H1 (cell line): ENCODE measurements around the gene APOBR. TPM values are rescaled to one million over a fixed set of nuclear protein-coding genes. Genes with fewer than 3 reads are reported as not detected.
"Not testable (repeated sequence)": the region's sequence is repeated elsewhere in the genome, so short reads cannot be mapped to it uniquely, and the experiment has no call there.

Source experiments
- CTCF ChIA-PET: fragments of 300-600 bp; sonication (Branson Sonifier 250); formaldehyde crosslinking; loops from one replicate; lab custom pipeline; 2021; ENCODE audit not compliant: partially characterized antibody; lab: Charles Lee
- POLR2A ChIA-PET: fragments of 300-600 bp; sonication (Branson Sonifier 250); formaldehyde crosslinking; loops from one replicate; lab custom pipeline; 2021; ENCODE audit warnings: inconsistent platforms; ENCODE audit not compliant: partially characterized antibody; lab: Charles Lee
- DNase-seq, 2 experiments: peaks; one replicate each; pipeline versions ENCODE4 v3.0.0 to v3.0.0-alpha.2; 2010 to 2022; ENCODE audit warnings: low spot score in 2 of 2, low read depth in 1 of 2, mixed read lengths in 1 of 2
- FAIRE-seq: peaks from 2 replicates; lab custom pipeline; 2011; peaks lifted over from hg19 to GRCh38; lab: Jason Lieb, UNC
- H2AFZ ChIP-seq: 2 replicates; pipeline ENCODE4 v1.8.1; 2012; ENCODE audit warnings: low read length, inconsistent platforms
- H2AK5ac ChIP-seq: 2 replicates; pipeline ENCODE4 v1.6.1; 2013; ENCODE audit warnings: low read depth, low read length
- H2BK120ac ChIP-seq: replicated peaks from 2 replicates; pipeline ENCODE3; 2013; ENCODE audit warnings: low read depth, low read length, inconsistent platforms
- H2BK12ac ChIP-seq: 2 replicates; pipeline ENCODE4 v1.6.1; 2013; ENCODE audit warnings: low read depth, low read length
- H2BK15ac ChIP-seq: 2 replicates; pipeline ENCODE4 v1.6.1; 2013; ENCODE audit warnings: low read length
- H2BK20ac ChIP-seq: 2 replicates; pipeline ENCODE4 v1.6.1; 2013; ENCODE audit warnings: low read length
- H2BK5ac ChIP-seq: 2 replicates; pipeline ENCODE4 v1.6.1; 2013; ENCODE audit warnings: low read depth, low read length
- H3K14ac ChIP-seq: 2 replicates; pipeline ENCODE4 v1.6.1; 2013; ENCODE audit warnings: inconsistent platforms; ENCODE audit not compliant: insufficient read length
- H3K18ac ChIP-seq: 2 replicates; pipeline ENCODE4 v1.6.1; 2013; ENCODE audit warnings: low read length; ENCODE audit errors: extremely low read depth
- H3K23ac ChIP-seq: 2 replicates; pipeline ENCODE4 v1.6.1; 2013; ENCODE audit warnings: inconsistent platforms; ENCODE audit not compliant: insufficient read length
- H3K23me2 ChIP-seq: 2 replicates; pipeline ENCODE4 v1.6.1; 2013; ENCODE audit warnings: low read depth, low read length
- H3K27ac ChIP-seq: 2 replicates; pipeline ENCODE4 v1.6.1; 2011; ENCODE audit warnings: low read depth, low read length, inconsistent platforms
- H3K27me3 ChIP-seq, 4 experiments: replicated peaks in 1 of 4; 1 replicate in 1 of 4; 2 replicates in 3 of 4; pipeline versions ENCODE4 v1.6.1 to v1.8.1; 2011 to 2013; ENCODE audit warnings: low read length in 3 of 4, mild to moderate bottlenecking in 3 of 4, inconsistent platforms in 2 of 4, mixed read lengths in 2 of 4, moderate library complexity in 1 of 4; ENCODE audit not compliant: control insufficient read depth in 3 of 4, insufficient read depth in 3 of 4; ENCODE audit errors: extremely low read depth in 1 of 4
- H3K36me3 ChIP-seq, 4 experiments: 2 replicates each; pipeline versions ENCODE4 v1.6.1 to v1.8.1; 2011 to 2013; ENCODE audit warnings: mild to moderate bottlenecking in 4 of 4, low read length in 3 of 4, moderate library complexity in 2 of 4, control low read depth in 1 of 4, inconsistent platforms in 1 of 4; ENCODE audit not compliant: insufficient read depth in 4 of 4, control insufficient read depth in 2 of 4
- H3K4ac ChIP-seq: replicated peaks from 2 replicates; pipeline ENCODE3; 2013; ENCODE audit warnings: low read length, low read depth, mixed read lengths, inconsistent platforms; ENCODE audit not compliant: insufficient read length
- H3K4me1 ChIP-seq, 4 experiments: replicated peaks in 1 of 4; 1 replicate in 1 of 4; 2 replicates in 3 of 4; pipeline versions ENCODE4 v1.6.1 to v1.8.1; 2011 to 2013; ENCODE audit warnings: low read length in 3 of 4, inconsistent platforms in 2 of 4, mixed read lengths in 1 of 4; ENCODE audit not compliant: insufficient read depth in 4 of 4, control insufficient read depth in 3 of 4
- H3K4me2 ChIP-seq, 2 experiments: 2 replicates each; pipeline versions ENCODE4 v1.6.1 to v1.8.1; 2011 to 2013; ENCODE audit warnings: low read depth in 2 of 2, low read length in 2 of 2, control low read depth in 1 of 2, inconsistent platforms in 1 of 2, mild to moderate bottlenecking in 1 of 2; ENCODE audit not compliant: insufficient read depth in 1 of 2
- H3K4me3 ChIP-seq, 4 experiments: fragments of 200-600, 300-600 bp in 1 of 4; sonication (generic), shearing (Covaris generic), sonication (Bioruptor Twin) in 1 of 4; 2 replicates each; pipeline versions ENCODE4 v1.5.1 to v1.8.1; 2011 to 2016; ENCODE audit warnings: low read length in 4 of 4, low read depth in 3 of 4, control low read depth in 2 of 4, inconsistent platforms in 2 of 4, mild to moderate bottlenecking in 2 of 4, mixed read lengths in 1 of 4, moderate library complexity in 1 of 4; ENCODE audit not compliant: insufficient read depth in 2 of 4; ENCODE audit errors: extremely low read depth in 1 of 4
- H3K56ac ChIP-seq: replicated peaks from 2 replicates; pipeline ENCODE3; 2013; ENCODE audit warnings: low read depth, mild to moderate bottlenecking, mixed read lengths, low read length, inconsistent platforms; ENCODE audit not compliant: insufficient read length
- H3K79me1 ChIP-seq: 2 replicates; pipeline ENCODE4 v1.6.1; 2013; ENCODE audit warnings: low read depth, low read length, control low read depth
- H3K79me2 ChIP-seq, 2 experiments: 2 replicates each; pipeline versions ENCODE4 v1.6.1 to v1.8.1; 2012 to 2013; ENCODE audit warnings: low read length in 2 of 2, mild to moderate bottlenecking in 2 of 2, inconsistent platforms in 1 of 2; ENCODE audit not compliant: insufficient read depth in 2 of 2, control insufficient read depth in 1 of 2
- H3K9ac ChIP-seq, 4 experiments: replicated peaks in 1 of 4; 1 replicate in 1 of 4; 2 replicates in 3 of 4; pipeline versions ENCODE4 v1.6.1 to v1.8.1; 2011 to 2013; ENCODE audit warnings: low read depth in 3 of 4, low read length in 3 of 4, control low read depth in 2 of 4, mild to moderate bottlenecking in 2 of 4, moderate library complexity in 2 of 4, inconsistent platforms in 1 of 4; ENCODE audit errors: extremely low read depth in 1 of 4
- H3K9me3 ChIP-seq, 2 experiments: 2 replicates each; pipeline versions ENCODE4 v1.6.1 to v1.8.1; 2012 to 2013; ENCODE audit warnings: mild to moderate bottlenecking in 2 of 2, moderate library complexity in 2 of 2, control low read depth in 1 of 2, inconsistent platforms in 1 of 2, low read depth in 1 of 2, low read length in 1 of 2, mixed read lengths in 1 of 2; ENCODE audit not compliant: insufficient read depth in 2 of 2
- H4K20me1 ChIP-seq, 2 experiments: replicated peaks in 1 of 2; 2 replicates each; pipeline versions ENCODE3 to v1.8.1; 2011 to 2013; ENCODE audit warnings: inconsistent platforms in 2 of 2, low read length in 2 of 2, mild to moderate bottlenecking in 1 of 2; ENCODE audit not compliant: insufficient read depth in 2 of 2, control insufficient read depth in 1 of 2
- H4K5ac ChIP-seq: 2 replicates; pipeline ENCODE4 v1.6.1; 2013; ENCODE audit warnings: low read length, low read depth, mixed read lengths, inconsistent platforms; ENCODE audit not compliant: insufficient read length
- H4K8ac ChIP-seq: 2 replicates; pipeline ENCODE4 v1.8.0; 2013; ENCODE audit warnings: mild to moderate bottlenecking, moderate library complexity, low read length, inconsistent platforms; ENCODE audit not compliant: insufficient read depth; ENCODE audit errors: extremely low read depth
- H4K91ac ChIP-seq: replicated peaks from 2 replicates; pipeline ENCODE3; 2013; ENCODE audit warnings: low read length, mixed read lengths, inconsistent platforms; ENCODE audit not compliant: insufficient read length
- CHD1 ChIP-seq: IDR thresholded peaks from 2 replicates; pipeline ENCODE4 v1.6.1; 2012; ENCODE audit warnings: low read depth, low read length, improper control_type of control experiment
- PHF8 ChIP-seq: fragments of 200-600 bp; sonication (generic); conservative IDR thresholded peaks from 2 replicates; pipeline ENCODE4 v1.7.1; 2012; ENCODE audit warnings: low read depth, mild to moderate bottlenecking, inconsistent platforms, low read length, moderate library complexity
- WGBS, 2 experiments: shearing (Covaris generic) in 1 of 2; methylation state at CpG; one replicate each; pipeline versions ENCODE4 v1.1.6 to v1.1.7; 2013 to 2015; ENCODE audit warnings: low lambda C conversion rate in 2 of 2, mixed read lengths in 2 of 2, inconsistent platforms in 1 of 2, low coverage in 1 of 2, missing lambda C conversion rate in 1 of 2; ENCODE audit not compliant: insufficient replicate concordance in 2 of 2, insufficient coverage in 1 of 2, insufficient read length in 1 of 2; ENCODE audit errors: extremely low coverage in 1 of 2, missing lambda C conversion rate in 1 of 2; 5-methylcytosine and 5-hydroxymethylcytosine counted together
- polyA plus RNA-seq, 7 experiments: library from polyadenylated mRNA; depleted of rRNA in 3 of 7; stranded (reverse) in 5 of 7; unstranded in 2 of 7; fragments of >200 nt in 5 of 7; fragments of 200-250 nt in 2 of 7; gene quantifications; 1 replicate in 5 of 7; 2 replicates in 1 of 7; 4 replicates in 1 of 7; pipeline versions ENCODE4 v1.2.1 to v1.2.3, GENCODE V29; 2011 to 2013; ENCODE audit warnings: missing spikeins in 2 of 7, mixed read lengths in 2 of 7
- total RNA-seq: library from RNA; stranded (reverse); fragmentation: NEBNext Ultra II Directional; extraction: Animal tissue kit (Norgen Biotek cat#: 25700); gene quantifications from 2 replicates; pipeline ENCODE4 v1.2.1, GENCODE V29; 2021

Gene APOBR
- total and polyA plus RNA-seq, 2 of the 8 experiments (the other 6 are each of a cell fraction or from before 2014, with no cell fraction given), result not detected

- FAIRE-seq, result no peak
These were observed 50.6 kb downstream of the APOBR start for GRCh38 chr16:28544998-28545397.

GRCh38 chr16:28545964-28546363 is 51.5 kb downstream of the APOBR start:
- H3K36me3 ChIP-seq, H3K23ac ChIP-seq, H2BK15ac ChIP-seq, H2BK5ac ChIP-seq, H3K9me3 ChIP-seq, H3K79me2 ChIP-seq, H3K27ac ChIP-seq, H3K14ac ChIP-seq, H2AFZ ChIP-seq, H3K79me1 ChIP-seq, H2BK20ac ChIP-seq, DNase-seq, H2BK120ac ChIP-seq, POLR2A ChIA-PET, H4K5ac ChIP-seq, H4K91ac ChIP-seq, H4K8ac ChIP-seq, H3K4me3 ChIP-seq, H2BK12ac ChIP-seq, CTCF ChIA-PET, H3K23me2 ChIP-seq, H4K20me1 ChIP-seq, H3K9ac ChIP-seq, H3K4ac ChIP-seq, FAIRE-seq, H3K4me1 ChIP-seq, H3K18ac ChIP-seq, H3K4me2 ChIP-seq, H3K27me3 ChIP-seq, H3K56ac ChIP-seq, H2AK5ac ChIP-seq: not testable (repeated sequence)
- WGBS, 2 experiments, result 93% methylated on average over 6 of the region's 7 CpGs; no CpG with 5 or more reads in 1 of the 2 experiments

More at GRCh38 chr16:28544998-28545397, 50.6 kb downstream of the APOBR start:
- Histone ChIP-seq H2AFZ (no peak overlapping the region), H3K79me1 (no peaks in the 10 kb centered on the region), H3K56ac (no peak overlapping the region), H3K9ac (no peak overlapping the region), H3K4ac (no peak overlapping the region), H4K8ac (no peak overlapping the region), H3K4me3 (no peak overlapping the region), H4K5ac (no peak overlapping the region), H3K14ac (no peak overlapping the region), H3K4me1 (no peaks in the 10 kb centered on the region), H4K20me1 (no peaks in the 10 kb centered on the region), H2AK5ac (no peak overlapping the region), H3K18ac (no peak overlapping the region), H2BK15ac (no peak overlapping the region), H2BK120ac (no peak overlapping the region), H3K23ac (no peak overlapping the region)
- WGBS, 2 experiments, result 100% methylated on average over 2 of the region's 3 CpGs; no CpG with 5 or more reads in 1 of the 2 experiments
- CTCF ChIA-PET, result no interaction called here
- no peak for DNase-seq
- TF ChIP-seq PHF8 (no peak), CHD1 (no peak)
- TF ChIP-seq, all 59 proteins: peak for 0
- Histone ChIP-seq H2BK5ac (no peak overlapping the region), H3K4me2 (no peak overlapping the region), H3K36me3 (no peaks in the 10 kb centered on the region), H3K27me3 (no peaks in the 10 kb centered on the region), H3K23me2 (no peaks in the 10 kb centered on the region), H3K79me2 (no peaks in the 10 kb centered on the region), H2BK20ac (no peak overlapping the region), H3K9me3 (no peaks in the 10 kb centered on the region), H4K91ac (no peak overlapping the region), H3K27ac (no peak overlapping the region), H2BK12ac (no peak overlapping the region)
- POLR2A ChIA-PET, result no interaction called here
